GM18519 (cell line): ENCODE results near the gene GSN.

Source experiments
- ATAC-seq: cut with Tn5 transposase; IDR thresholded peaks from one replicate; pipeline ENCODE4 v1.9.1; 2021; ENCODE audit warnings: mild to moderate bottlenecking, moderate library complexity; ENCODE audit not compliant: unreplicated experiment, low FRiP score

The GSN gene

DNA sequence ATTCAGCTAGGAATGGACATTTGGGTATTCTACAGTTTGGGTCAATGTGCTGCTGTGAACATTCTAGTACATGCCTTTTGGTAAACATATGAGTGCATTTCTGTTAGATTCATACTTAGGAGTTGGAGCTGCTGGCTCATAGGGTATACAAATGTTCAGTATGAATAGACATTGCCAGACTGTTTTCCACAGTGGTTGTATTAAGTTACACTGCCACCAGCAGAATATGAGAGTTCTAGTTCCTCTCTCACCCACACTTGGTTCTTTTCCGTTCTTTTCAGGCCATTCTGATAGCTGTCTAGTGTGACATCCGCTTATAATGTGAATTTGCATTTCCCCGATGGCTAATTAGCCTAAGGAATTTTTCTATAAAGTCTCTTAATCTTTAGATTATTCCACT lies 77.1 kb downstream of the GSN start:
- ATAC-seq, result no peak

GRCh38 chr9:121348221-121348620 lies 80.3 kb downstream of the GSN start:
- ATAC-seq, result no peak

DNA sequence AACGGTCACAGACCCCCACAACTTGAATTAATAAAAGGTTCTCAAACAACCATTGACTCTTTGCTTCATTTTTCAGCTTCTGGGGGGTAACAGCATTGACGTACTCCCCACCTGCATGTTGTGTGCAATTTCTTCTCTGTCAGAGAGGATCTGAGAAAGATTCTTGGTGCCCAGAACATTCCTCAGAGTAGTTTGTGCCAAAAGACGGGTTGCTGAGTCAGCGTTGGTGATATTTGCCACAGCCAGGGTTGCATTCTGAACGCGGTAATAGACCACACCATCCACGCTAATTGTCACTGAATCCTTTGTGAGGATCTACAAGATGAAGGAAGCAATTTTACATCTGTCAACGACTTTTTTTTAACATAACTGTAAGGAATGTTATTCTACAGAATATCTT lies 81.0 kb downstream of the GSN start:
- no peak for ATAC-seq

DNA sequence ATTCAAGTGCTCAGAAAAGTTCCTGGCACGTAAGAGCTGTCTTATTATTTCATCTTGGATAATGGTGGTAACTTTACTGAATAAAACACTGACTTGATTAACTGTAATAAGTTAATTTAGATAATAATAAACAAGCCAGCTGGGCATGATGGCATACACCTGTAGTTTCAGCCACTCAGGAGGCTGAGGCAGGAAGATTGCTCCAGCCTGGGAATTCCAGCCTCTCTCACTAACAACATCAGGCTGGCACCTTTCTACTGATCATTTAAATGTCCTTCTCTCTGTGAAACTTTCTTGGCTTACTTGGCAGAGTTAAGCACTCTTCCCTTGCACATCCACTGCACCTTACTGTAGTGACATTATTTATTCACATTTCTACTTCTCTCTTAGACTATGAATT lies 82.1 kb downstream of the GSN start:
- ATAC-seq, result no peak

DNA sequence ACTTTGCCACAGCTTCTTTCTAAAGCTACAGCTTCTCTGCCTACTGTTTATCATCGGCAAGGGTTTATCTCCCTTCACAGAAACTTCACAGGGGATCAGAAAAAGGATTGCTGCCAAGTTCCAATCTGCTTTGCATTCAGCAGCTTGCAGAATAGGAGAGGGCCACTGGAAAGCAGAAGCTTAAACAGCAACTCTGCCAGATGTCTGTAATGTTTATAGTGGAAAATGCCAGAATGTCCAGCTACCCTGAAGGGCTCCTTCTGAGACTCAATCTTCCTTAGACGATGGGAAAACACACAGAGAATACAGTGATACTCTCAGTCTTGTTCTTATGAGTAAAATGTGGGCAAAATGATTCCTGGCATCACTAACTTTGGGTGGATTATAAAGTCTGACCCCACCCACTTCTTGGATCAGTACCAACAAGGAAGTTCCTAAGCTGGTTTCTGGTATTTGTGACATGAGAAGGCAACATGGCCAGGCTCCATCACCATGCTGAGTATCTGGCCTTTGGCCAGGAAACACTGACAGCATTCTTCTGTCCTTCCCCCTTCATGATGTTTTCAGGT lies 83.1 kb downstream of the GSN start:
- ATAC-seq, result no peak

- peak; percentile 89 for ATAC-seq
Observed at GRCh38 chr9:121353241-121354061, 85.5 kb downstream of the GSN start.

- peak; percentile 8 for ATAC-seq
Observed at GRCh38 chr9:121354141-121354540, 86.2 kb downstream of the GSN start.

DNA sequence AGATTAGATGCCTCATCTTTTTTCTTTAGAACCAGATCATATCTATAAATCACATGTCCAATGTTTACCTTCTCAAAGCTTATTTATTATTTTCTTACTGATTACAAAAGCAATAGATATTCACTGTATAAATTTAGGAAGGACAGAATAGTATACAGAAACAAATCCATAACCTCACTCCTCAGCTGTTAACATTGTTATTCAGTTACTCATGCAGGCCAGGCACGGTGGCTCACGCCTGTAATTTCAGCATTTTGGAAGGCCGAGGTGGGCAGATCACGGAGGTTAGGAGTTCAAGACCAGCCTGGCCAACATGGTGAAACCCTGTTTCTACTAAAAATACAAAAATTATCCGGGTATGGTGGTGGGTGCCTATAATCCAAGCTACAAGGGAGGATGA lies 86.8 kb downstream of the GSN start:
- no peak for ATAC-seq

DNA sequence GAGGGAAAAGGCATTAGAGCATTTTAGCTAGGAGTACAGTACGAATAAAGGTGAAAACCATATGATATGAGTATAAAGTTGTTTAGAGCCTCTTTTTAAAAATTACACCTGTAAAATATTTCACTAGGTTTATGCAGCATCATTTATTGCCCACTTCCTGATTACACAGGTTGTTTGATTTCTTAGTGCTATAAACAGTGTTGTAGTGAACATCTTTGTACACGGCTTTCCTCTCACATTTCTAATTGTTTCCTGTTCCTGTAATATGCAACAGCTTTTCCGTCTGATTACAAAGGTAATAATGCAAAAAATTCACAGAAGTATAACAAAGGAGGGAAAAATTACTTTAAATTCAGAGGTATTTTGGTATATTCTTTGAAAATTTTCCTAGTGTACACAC lies 89.0 kb downstream of the GSN start:
- no peak for ATAC-seq

GRCh38 chr9:121358751-121359150 lies 90.8 kb downstream of the GSN start:
- no peak for ATAC-seq

- no peak for ATAC-seq
Observed at GRCh38 chr9:121359351-121360294, 91.7 kb downstream of the GSN start.

DNA sequence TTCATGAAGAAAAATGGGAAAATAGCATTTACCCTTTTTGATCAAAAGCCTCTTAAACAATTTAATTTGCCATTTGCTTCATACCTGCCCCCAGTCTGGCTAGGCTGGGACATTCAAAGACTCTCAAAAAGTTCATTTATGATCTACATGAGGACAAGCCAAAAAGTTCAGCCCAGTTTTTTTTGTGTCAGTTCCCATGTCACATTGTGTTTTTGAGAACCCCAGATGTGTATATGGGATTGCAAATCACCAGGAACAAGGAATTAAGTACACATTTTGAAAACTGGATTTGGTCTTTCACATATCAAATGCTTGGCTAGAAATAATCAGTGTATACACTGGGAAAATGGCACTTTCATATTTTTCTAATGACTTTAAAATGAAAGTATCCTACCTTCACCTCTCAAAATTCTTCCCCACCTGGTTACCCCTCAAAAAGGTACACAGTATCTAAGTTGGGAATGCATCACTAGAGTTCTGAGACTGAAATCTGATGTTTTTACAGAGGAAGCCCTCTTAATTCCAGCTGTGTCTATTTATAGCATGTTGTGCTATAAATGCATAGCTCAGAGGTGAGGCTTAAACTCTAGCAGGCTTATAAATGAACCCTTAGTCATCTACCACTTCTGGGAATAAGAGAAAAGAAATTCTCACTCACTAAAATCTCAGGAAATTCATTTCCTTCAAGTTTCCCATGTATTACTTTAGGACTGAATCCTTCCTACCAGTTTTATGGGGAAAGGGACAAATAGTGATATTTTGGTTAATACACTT lies 92.8 kb downstream of the GSN start:
- no peak for ATAC-seq

DNA sequence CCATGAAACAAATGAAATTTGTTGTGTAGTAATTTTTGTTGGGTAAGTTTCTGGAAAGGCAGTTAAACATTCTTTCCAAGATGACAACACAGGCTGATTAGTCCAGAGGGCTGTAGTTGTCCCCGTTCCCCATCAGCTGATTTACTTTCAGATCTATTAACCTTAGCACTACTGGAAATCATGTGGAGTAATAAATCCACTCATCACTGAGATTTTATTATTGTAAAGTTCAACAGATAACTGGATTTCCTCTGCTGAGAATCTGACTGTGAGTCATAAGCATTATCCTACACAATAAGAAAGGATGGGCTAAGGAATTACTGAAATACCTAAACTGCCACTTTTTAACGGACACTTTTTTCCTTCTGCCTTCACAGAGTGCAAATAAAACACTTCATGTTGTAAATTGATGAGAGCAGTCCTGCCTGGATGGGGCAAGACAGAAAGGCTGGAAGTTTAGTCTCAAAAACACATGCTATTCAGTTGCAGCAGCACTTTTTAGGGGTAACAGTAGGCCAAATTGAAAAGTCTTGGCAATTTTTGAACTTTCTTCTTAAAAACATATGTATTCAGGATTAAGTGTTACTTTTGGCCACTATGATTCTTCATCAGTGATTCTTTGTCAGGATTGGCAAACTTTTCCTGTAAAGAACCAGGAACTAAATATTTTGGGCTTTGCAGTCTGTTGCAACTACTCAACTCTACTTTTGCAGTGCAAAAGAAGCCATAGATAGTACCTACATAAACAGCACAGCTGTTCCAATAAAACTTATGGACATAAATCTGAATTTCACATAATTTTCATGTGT lies 95.1 kb downstream of the GSN start:
- no peak for ATAC-seq

GRCh38 chr9:121363622-121363961 lies 95.6 kb downstream of the GSN start:
- ATAC-seq, result no peak

DNA sequence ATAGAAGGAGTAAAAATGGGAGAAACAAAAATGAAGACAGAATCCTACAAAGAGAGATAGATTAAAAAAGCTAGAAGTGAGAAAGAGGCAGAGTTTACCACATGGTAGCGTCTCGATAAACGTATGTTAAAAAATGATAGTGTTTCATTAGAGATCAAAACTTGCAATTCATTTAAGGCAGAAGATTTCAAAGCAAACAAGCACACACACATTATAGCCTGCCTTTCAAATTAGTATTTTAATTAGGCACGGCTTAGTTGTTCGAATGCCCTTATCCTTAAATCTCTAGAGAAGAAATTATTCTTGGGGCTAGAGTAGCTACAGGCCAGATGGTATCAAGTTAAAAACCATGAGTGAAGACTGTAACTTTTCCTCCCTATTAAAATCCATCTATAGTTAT lies 96.1 kb downstream of the GSN start:
- no peak for ATAC-seq

DNA sequence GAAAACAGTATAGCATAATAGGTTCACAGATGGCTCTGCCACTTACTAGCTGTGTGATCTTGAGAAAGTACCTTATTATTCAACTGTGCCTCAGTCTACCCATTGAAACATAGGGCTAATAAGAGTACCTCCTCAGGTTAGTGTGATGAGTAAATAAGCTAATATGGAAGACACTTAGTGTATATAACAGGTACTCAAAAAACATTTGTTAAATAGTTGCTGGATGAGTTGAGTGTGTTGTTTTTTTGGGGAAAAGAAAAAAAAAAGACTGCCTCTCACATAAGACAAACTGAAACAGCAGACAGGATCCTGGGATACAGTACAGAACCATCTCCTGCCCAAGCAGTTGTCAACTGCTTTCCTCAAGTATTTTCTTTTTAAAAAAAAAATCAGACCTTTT lies 96.9 kb downstream of the GSN start:
- no peak for ATAC-seq

- no peak for ATAC-seq
Observed at GRCh38 chr9:121365564-121365963, 97.6 kb downstream of the GSN start.

GRCh38 chr9:121366611-121367192 lies 98.7 kb downstream of the GSN start:
- no peak for ATAC-seq

GRCh38 chr9:121367306-121368137 lies 99.6 kb downstream of the GSN start:
- ATAC-seq, result no peak
